PC-9 (cell line): ENCODE results near the gene C1QL4.

Experiments
- CTCF ChIP-seq: fragments of 200-600 bp; sonication (generic); conservative IDR thresholded peaks from 2 replicates; pipeline ENCODE4 v1.6.1; 2017; ENCODE audit warnings: mixed run types, antibody characterized with exemption, mild to moderate bottlenecking, moderate library complexity
- EZH2 ChIP-seq: fragments of 200-600 bp; sonication (generic); IDR thresholded peaks from 2 replicates; pipeline ENCODE4 v1.8.0; 2017; ENCODE audit warnings: antibody characterized with exemption, low read depth

- TF ChIP-seq CTCF (no peak), EZH2 (no peak)
Measured at GRCh38 chr12:49332441-49332861, 4.5 kb downstream of the C1QL4 start.
